ENCODE results near the gene OLFM3. TPM values are rescaled to one million over a fixed set of nuclear protein-coding genes. Genes with fewer than 3 reads are reported as not detected.

The OLFM3 gene
- total and polyA plus RNA-seq, 8 donors = 0.15 to 2.4 TPM; not detected in 6

DNA sequence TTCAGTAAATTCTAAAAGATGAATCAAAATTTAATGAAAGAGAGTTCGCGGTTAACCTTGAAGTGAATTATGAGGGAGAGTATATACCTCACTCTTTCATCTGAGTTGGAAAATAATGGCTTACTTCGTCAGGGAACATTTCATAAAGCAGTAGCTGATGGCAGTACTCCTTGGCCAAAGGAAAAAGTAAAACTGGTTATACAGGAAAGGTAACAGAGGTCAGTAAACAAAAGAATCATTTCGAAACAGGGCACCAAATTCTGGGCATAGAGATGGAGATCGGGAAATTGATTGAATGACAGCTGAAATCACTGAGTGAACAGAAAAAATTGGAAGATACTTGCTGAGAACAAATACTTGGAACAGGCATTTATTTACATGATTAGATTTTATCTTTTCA is 199.0 kb downstream of the OLFM3 start:
- WGBS, 5 donors = 58 to 62% (median 62%) methylated on average over 5 of the region's 5 CpGs
- TF ChIP-seq POLR2AphosphoS5 (IDR thresholded peaks at IDR 0.05) (no peak), POLR2A (IDR thresholded peaks at IDR 0.05) (no peak), EP300 (IDR thresholded peaks at IDR 0.05) (no peak)
- TF ChIP-seq, protein P1, sequence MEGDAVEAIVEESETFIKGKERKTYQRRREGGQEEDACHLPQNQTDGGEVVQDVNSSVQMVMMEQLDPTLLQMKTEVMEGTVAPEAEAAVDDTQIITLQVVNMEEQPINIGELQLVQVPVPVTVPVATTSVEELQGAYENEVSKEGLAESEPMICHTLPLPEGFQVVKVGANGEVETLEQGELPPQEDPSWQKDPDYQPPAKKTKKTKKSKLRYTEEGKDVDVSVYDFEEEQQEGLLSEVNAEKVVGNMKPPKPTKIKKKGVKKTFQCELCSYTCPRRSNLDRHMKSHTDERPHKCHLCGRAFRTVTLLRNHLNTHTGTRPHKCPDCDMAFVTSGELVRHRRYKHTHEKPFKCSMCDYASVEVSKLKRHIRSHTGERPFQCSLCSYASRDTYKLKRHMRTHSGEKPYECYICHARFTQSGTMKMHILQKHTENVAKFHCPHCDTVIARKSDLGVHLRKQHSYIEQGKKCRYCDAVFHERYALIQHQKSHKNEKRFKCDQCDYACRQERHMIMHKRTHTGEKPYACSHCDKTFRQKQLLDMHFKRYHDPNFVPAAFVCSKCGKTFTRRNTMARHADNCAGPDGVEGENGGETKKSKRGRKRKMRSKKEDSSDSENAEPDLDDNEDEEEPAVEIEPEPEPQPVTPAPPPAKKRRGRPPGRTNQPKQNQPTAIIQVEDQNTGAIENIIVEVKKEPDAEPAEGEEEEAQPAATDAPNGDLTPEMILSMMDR (IDR thresholded peaks at IDR 0.05) = no peak
- H3K27ac ChIP-seq = no peak overlapping the region

DNA sequence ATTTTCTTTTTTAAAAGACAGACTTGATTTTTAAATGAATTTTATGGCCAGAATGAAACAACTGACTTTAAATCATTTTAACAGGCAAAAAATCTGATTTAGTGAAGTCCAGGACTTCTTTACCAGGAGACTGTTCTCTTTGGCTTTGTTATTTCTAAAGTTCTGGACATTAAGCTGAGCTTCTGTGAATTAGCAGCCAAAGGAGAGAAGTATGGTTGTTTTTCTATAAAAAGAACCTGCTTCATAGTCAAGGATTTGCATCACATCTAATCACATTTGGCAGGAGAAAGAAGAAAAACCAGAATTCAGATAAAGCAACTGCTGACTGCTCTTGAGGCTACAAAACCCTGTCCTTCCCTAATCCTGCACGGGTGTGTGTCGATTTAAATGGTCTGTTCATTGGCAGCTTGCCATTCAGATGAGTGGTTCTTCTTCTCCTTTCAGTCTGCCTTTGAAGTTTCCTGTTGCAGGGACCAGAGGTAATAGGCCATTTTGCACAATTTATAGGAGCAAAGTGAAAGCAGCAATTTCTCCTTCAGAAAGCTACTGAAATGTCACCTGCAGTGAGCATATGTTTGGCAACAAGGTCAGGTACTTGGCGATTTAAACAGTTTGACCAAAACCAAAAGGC is 215.4 kb downstream of the OLFM3 start:
- TF ChIP-seq, protein P1 (IDR thresholded peaks at IDR 0.05) = no peak
- TF ChIP-seq POLR2A (IDR thresholded peaks at IDR 0.05) (no peak), POLR2AphosphoS5 (IDR thresholded peaks at IDR 0.05) (no peak), EP300 (IDR thresholded peaks at IDR 0.05) (no peak)
- no peak overlapping the region for H3K4me3 ChIP-seq
- no peak overlapping the region for H3K27ac ChIP-seq
- intact Hi-C loops (cut with DNase I; ENCODE audit: low total_unique reads) = no loop called here
- H3K9me3 ChIP-seq = no peaks in the 10 kb centered on the region
- H3K27me3 ChIP-seq = no peaks in the 10 kb centered on the region
- peak in 1 of 2 donors; percentile 58 for DNase-seq
- WGBS, 5 donors = 18 to 23% (median 19%) methylated on average over 3 of the region's 3 CpGs
- H3K4me1 ChIP-seq = no peaks in the 10 kb centered on the region
- no peaks in the 10 kb centered on the region for H3K36me3 ChIP-seq

More for the DNA sequence above, 199.0 kb downstream of the OLFM3 start:
- H3K36me3 ChIP-seq = no peaks in the 10 kb centered on the region
- no peak overlapping the region for H3K4me3 ChIP-seq
- no peaks in the 10 kb centered on the region for H3K4me1 ChIP-seq
- H3K9me3 ChIP-seq = no peaks in the 10 kb centered on the region
- no peaks in the 10 kb centered on the region for H3K27me3 ChIP-seq
- DNase-seq = peak in 1 of 2 donors; percentile 12
- intact Hi-C loops (cut with DNase I; ENCODE audit: low total_unique reads) = no loop called here

DNA sequence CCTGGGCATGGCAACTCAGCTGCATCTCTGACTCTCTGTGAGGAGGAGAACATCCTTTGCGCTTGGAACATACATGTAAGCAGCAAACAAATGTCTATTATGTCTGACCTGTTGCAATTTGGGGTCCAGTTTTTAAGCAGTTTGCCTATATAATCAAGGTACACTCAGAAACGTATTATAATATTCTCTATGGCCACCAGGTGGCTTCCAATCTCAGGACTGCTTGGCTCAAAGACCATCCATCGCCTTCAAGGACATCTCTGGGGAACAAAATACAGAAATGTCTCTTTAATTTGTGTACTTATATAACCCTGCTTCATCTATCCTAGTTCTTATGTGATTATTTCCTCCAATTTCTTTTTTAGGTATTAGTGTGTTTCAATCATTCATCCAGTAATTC is 227.2 kb downstream of the OLFM3 start:
- Histone ChIP-seq H3K4me1 (no peaks in the 10 kb centered on the region), H3K4me3 (no peak overlapping the region), H3K9me3 (no peaks in the 10 kb centered on the region), H3K27me3 (no peaks in the 10 kb centered on the region), H3K27ac (no peak overlapping the region), H3K36me3 (no peaks in the 10 kb centered on the region)
- no peak for TF ChIP-seq EP300 (IDR thresholded peaks at IDR 0.05)
- TF ChIP-seq POLR2AphosphoS5 (IDR thresholded peaks at IDR 0.05) = no peak
- TF ChIP-seq POLR2A (IDR thresholded peaks at IDR 0.05) = no peak
- TF ChIP-seq, protein P1 (IDR thresholded peaks at IDR 0.05) = no peak
- 55 to 62% (median 57%) methylated on average over 3 of the region's 3 CpGs for WGBS, 5 donors
- DNase-seq = peak in 1 of 2 donors; percentile 5
- intact Hi-C loops (cut with DNase I; ENCODE audit: low total_unique reads) = no loop called here

DNA sequence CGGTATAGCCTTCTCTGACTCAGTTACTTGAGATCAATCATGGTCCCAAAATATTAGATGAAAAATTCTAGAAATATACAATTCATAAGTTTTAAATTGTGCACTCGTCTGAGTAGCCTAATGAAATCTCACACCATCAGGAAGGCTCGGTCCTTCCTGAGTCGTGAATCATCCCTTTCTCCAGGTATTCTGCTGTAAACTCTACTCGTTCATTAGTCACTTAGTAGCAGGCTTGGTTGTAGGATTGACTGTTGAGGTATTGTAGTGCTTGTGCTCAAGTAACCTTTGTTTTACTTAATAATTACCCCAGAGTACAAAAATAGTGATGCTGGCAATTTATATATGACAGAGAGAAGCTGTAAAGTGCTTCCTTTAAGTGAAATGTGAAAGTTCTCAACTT is 238.7 kb downstream of the OLFM3 start:
- WGBS, 5 donors = 76 to 80% (median 79%) methylated on average over 5 of the region's 5 CpGs
- intact Hi-C loops (cut with DNase I; ENCODE audit: low total_unique reads) = no loop called here
- TF ChIP-seq, protein P1 (IDR thresholded peaks at IDR 0.05) = no peak
- TF ChIP-seq EP300 (IDR thresholded peaks at IDR 0.05) (no peak), POLR2AphosphoS5 (IDR thresholded peaks at IDR 0.05) (no peak), POLR2A (IDR thresholded peaks at IDR 0.05) (no peak)
- H3K36me3 ChIP-seq = no peaks in the 10 kb centered on the region
- no peaks in the 10 kb centered on the region for H3K27me3 ChIP-seq
- H3K4me3 ChIP-seq = no peak overlapping the region
- H3K4me1 ChIP-seq = no peaks in the 10 kb centered on the region
- no peak for DNase-seq
- no peak overlapping the region for H3K27ac ChIP-seq
- H3K9me3 ChIP-seq = no peaks in the 10 kb centered on the region

Measured in stomach (tissue), 9 donors.